GM12891 (cell line): ENCODE results near the gene RUVBL2.
"Not testable (repeated sequence)": the region's sequence is repeated elsewhere in the genome, so short reads cannot be mapped to it uniquely, and the experiment has no call there.

Experiments
- DNase-seq: peaks from one replicate; pipeline ENCODE4 v3.0.0; 2011; ENCODE audit warnings: low spot score; ENCODE audit not compliant: insufficient read length
- FAIRE-seq: peaks from 2 replicates; lab custom pipeline; 2011; peaks lifted over from hg19 to GRCh38; lab: Jason Lieb, UNC
- PAX5 ChIP-seq: IDR thresholded peaks from 2 replicates; pipeline ENCODE4 v1.6.1; 2011; ENCODE audit warnings: low read length, moderate library complexity, mild to moderate bottlenecking; ENCODE audit not compliant: insufficient read depth, severe bottlenecking
- POLR2A ChIP-seq: IDR thresholded peaks from 2 replicates; pipeline ENCODE4 v1.6.1; 2011; ENCODE audit warnings: low read depth, low read length, control low read depth
- POLR2AphosphoS5 ChIP-seq: IDR thresholded peaks from 2 replicates; pipeline ENCODE4 v1.6.1; 2011; ENCODE audit warnings: low read depth, low read length, control low read depth
- POU2F2 ChIP-seq: IDR thresholded peaks from 2 replicates; pipeline ENCODE4 v1.6.1; 2011; ENCODE audit warnings: low read depth, mild to moderate bottlenecking, control low read depth, low read length, moderate library complexity
- SPI1 ChIP-seq: IDR thresholded peaks from 2 replicates; pipeline ENCODE4 v1.6.1; 2011; ENCODE audit warnings: low read depth, low read length, control low read depth
- TAF1 ChIP-seq: IDR thresholded peaks from 2 replicates; pipeline ENCODE4 v1.6.1; 2011; ENCODE audit warnings: low read depth, low read length, control low read depth

RUVBL2 gene

GRCh38 chr19:49056101-49056901 lies 62.6 kb downstream of the RUVBL2 start:
- peak; percentile 62 for FAIRE-seq
- TF ChIP-seq TAF1, result no peak
- no peak for TF ChIP-seq POLR2AphosphoS5
- TF ChIP-seq PAX5, result no peak
- TF ChIP-seq POU2F2, result no peak
- TF ChIP-seq POLR2A, result no peak
- no peak for TF ChIP-seq SPI1
- DNase-seq, result peak; percentile 84

GRCh38 chr19:49056902-49057596 lies 63.4 kb downstream of the RUVBL2 start:
- not testable (repeated sequence) for DNase-seq, FAIRE-seq

GRCh38 chr19:49057636-49058234 lies 64.0 kb downstream of the RUVBL2 start, which contains the start of gene CGB7:
Gene CGB7, minus strand, starts transcription at chr19:49057749. Its CDS starts 2,374 bp downstream, at chr19:49055375.
- no peak for TF ChIP-seq POLR2A
- TF ChIP-seq PAX5, result no peak
- no peak for TF ChIP-seq POLR2AphosphoS5
- no peak for TF ChIP-seq TAF1
- TF ChIP-seq POU2F2, result no peak
- TF ChIP-seq SPI1, result no peak
- DNase-seq, result no peak
- FAIRE-seq, result no peak

- TF ChIP-seq TAF1 (no peak), POLR2A (no peak), POLR2AphosphoS5 (no peak), POU2F2 (no peak), PAX5 (no peak), SPI1 (no peak)
- FAIRE-seq (no peak), DNase-seq (no peak)
These were observed 64.9 kb downstream of the RUVBL2 start for GRCh38 chr19:49058562-49058961.

GRCh38 chr19:49059053-49059452 lies 65.4 kb downstream of the RUVBL2 start:
- FAIRE-seq (no peak), DNase-seq (no peak)
- TF ChIP-seq POU2F2 (no peak), TAF1 (no peak), PAX5 (no peak), POLR2A (no peak), SPI1 (no peak), POLR2AphosphoS5 (no peak)

- FAIRE-seq, result no peak
- DNase-seq, result no peak
- TF ChIP-seq POLR2A (no peak), POU2F2 (no peak), POLR2AphosphoS5 (no peak), TAF1 (no peak), PAX5 (no peak), SPI1 (no peak)
These were observed 67.3 kb downstream of the RUVBL2 start for GRCh38 chr19:49061000-49061399.

GRCh38 chr19:49061445-49061844 lies 67.8 kb downstream of the RUVBL2 start:
- DNase-seq, result no peak
- TF ChIP-seq SPI1 (no peak), TAF1 (no peak), PAX5 (no peak)

GRCh38 chr19:49064029-49064629 lies 70.4 kb downstream of the RUVBL2 start:
- FAIRE-seq (no peak), DNase-seq (no peak)
- no peak for TF ChIP-seq POLR2A
- TF ChIP-seq POU2F2, result no peak
- TF ChIP-seq PAX5, result no peak
- TF ChIP-seq TAF1, result no peak
- no peak for TF ChIP-seq POLR2AphosphoS5
- no peak for TF ChIP-seq SPI1

More at GRCh38 chr19:49061445-49061844, 67.8 kb downstream of the RUVBL2 start:
- no peak for FAIRE-seq

- TF ChIP-seq PAX5 (no peak), SPI1 (no peak), POLR2A (no peak), TAF1 (no peak), POU2F2 (no peak), POLR2AphosphoS5 (no peak)
- FAIRE-seq (no peak), DNase-seq (no peak)
These were observed 71.3 kb downstream of the RUVBL2 start, which contains the start of gene NTF4 for GRCh38 chr19:49064768-49065611. Gene NTF4, minus strand, starts transcription at chr19:49064818. Its CDS starts 2,821 bp downstream, at chr19:49061997.
